SK-N-MC (cell line): ENCODE measurements around the gene IQSEC3.

Source experiments
- DNase-seq: peaks from one replicate; pipeline ENCODE4 v3.0.0-alpha.2; 2011; ENCODE audit warnings: low read depth, low spot score
- H3K27ac ChIP-seq: fragments of 200-600 bp; sonication (generic); 2 replicates; pipeline ENCODE4 v1.5.1; 2016; ENCODE audit warnings: mixed run types
- H3K36me3 ChIP-seq: fragments of 200-600 bp; sonication (generic); 2 replicates; pipeline ENCODE4 v1.6.1; 2017; ENCODE audit warnings: antibody characterized with exemption, low read length, mixed read lengths; ENCODE audit not compliant: insufficient read depth
- H3K4me3 ChIP-seq: fragments of 200-600 bp; sonication (generic); 2 replicates; pipeline ENCODE4 v1.5.1; 2016
- H3K9ac ChIP-seq: fragments of 200-600 bp; sonication (generic); 2 replicates; pipeline ENCODE4 v1.8.0; 2017; ENCODE audit warnings: mixed run types, mixed read lengths; ENCODE audit not compliant: insufficient read length
- H3K9me3 ChIP-seq: fragments of 200-600 bp; sonication (generic); 2 replicates; pipeline ENCODE4 v1.6.1; 2017; ENCODE audit warnings: low read depth, mild to moderate bottlenecking, antibody characterized with exemption, low read length, moderate library complexity, mixed read lengths
- EZH2 ChIP-seq: fragments of 200-600 bp; sonication (generic); IDR thresholded peaks from one replicate; pipeline ENCODE4 v1.6.1; 2017; ENCODE audit warnings: antibody characterized with exemption
- FOXP2 ChIP-seq: optimal IDR thresholded peaks from 2 replicates; pipeline ENCODE3; 2011; ENCODE audit warnings: mild to moderate bottlenecking, moderate library complexity; ENCODE audit not compliant: insufficient read depth; ENCODE audit errors: extremely low read length, control extremely low read depth
- POLR2AphosphoS5 ChIP-seq: IDR thresholded peaks from 2 replicates; pipeline ENCODE4 v1.6.1; 2012; ENCODE audit warnings: mild to moderate bottlenecking, low read depth, low read length, borderline replicate concordance

The IQSEC3 gene

GRCh38 chr12:209851-210250 lies 143.3 kb downstream of the IQSEC3 start:
- no peak overlapping the region for H3K27ac ChIP-seq
- DNase-seq: no peak
- H3K9ac ChIP-seq: no peak overlapping the region
- H3K4me3 ChIP-seq: no peak overlapping the region
- H3K9me3 ChIP-seq: no peaks in the 10 kb centered on the region
- TF ChIP-seq FOXP2: no peak
- no peak for TF ChIP-seq POLR2AphosphoS5
- TF ChIP-seq EZH2: no peak
- H3K36me3 ChIP-seq: no peaks in the 10 kb centered on the region

GRCh38 chr12:210277-211141 lies 143.9 kb downstream of the IQSEC3 start:
- Histone ChIP-seq H3K4me3 (no peak overlapping the region), H3K36me3 (no peaks in the 10 kb centered on the region), H3K9ac (no peak overlapping the region), H3K9me3 (no peaks in the 10 kb centered on the region), H3K27ac (no peak overlapping the region)
- DNase-seq: no peak
- no peak for TF ChIP-seq EZH2
- no peak for TF ChIP-seq FOXP2
- no peak for TF ChIP-seq POLR2AphosphoS5

GRCh38 chr12:211142-211465 lies 144.5 kb downstream of the IQSEC3 start:
- TF ChIP-seq FOXP2 (no peak), EZH2 (no peak)
- H3K9ac ChIP-seq: no peak overlapping the region
- H3K27ac ChIP-seq: no peak overlapping the region
- H3K36me3 ChIP-seq: no peaks in the 10 kb centered on the region
- no peak overlapping the region for H3K4me3 ChIP-seq
- DNase-seq: no peak
- H3K9me3 ChIP-seq: no peaks in the 10 kb centered on the region

GRCh38 chr12:211639-212414 lies 145.3 kb downstream of the IQSEC3 start:
- no peaks in the 10 kb centered on the region for H3K36me3 ChIP-seq
- no peak for DNase-seq
- no peak overlapping the region for H3K4me3 ChIP-seq
- no peak overlapping the region for H3K9ac ChIP-seq
- no peaks in the 10 kb centered on the region for H3K9me3 ChIP-seq
- TF ChIP-seq POLR2AphosphoS5 (no peak), EZH2 (no peak)
- H3K27ac ChIP-seq: no peak overlapping the region

GRCh38 chr12:212415-212714 lies 145.8 kb downstream of the IQSEC3 start:
- no peak for TF ChIP-seq FOXP2
- TF ChIP-seq POLR2AphosphoS5: no peak
- TF ChIP-seq EZH2: no peak
- H3K4me3 ChIP-seq: no peak overlapping the region
- no peak overlapping the region for H3K9ac ChIP-seq
- no peaks in the 10 kb centered on the region for H3K36me3 ChIP-seq
- no peak for DNase-seq
- no peaks in the 10 kb centered on the region for H3K9me3 ChIP-seq
- H3K27ac ChIP-seq: no peak overlapping the region

- Histone ChIP-seq H3K27ac (no peak overlapping the region), H3K9me3 (no peaks in the 10 kb centered on the region), H3K4me3 (no peak overlapping the region), H3K36me3 (no peaks in the 10 kb centered on the region), H3K9ac (no peak overlapping the region)
- no peak for DNase-seq
- TF ChIP-seq FOXP2: no peak
- TF ChIP-seq POLR2AphosphoS5: no peak
- TF ChIP-seq EZH2: no peak
Measured at GRCh38 chr12:212715-213526, 146.4 kb downstream of the IQSEC3 start.

GRCh38 chr12:213527-213932 lies 147.0 kb downstream of the IQSEC3 start:
- Histone ChIP-seq H3K4me3 (no peak overlapping the region), H3K9ac (no peak overlapping the region), H3K36me3 (no peaks in the 10 kb centered on the region), H3K27ac (no peak overlapping the region), H3K9me3 (no peaks in the 10 kb centered on the region)
- TF ChIP-seq FOXP2 (no peak), POLR2AphosphoS5 (no peak), EZH2 (no peak)
- DNase-seq: no peak

- no peak for DNase-seq
- no peak within 1 kb of the TSS for H3K4me3 ChIP-seq
- H3K9ac ChIP-seq: no peak within 1 kb of the TSS
- H3K36me3 ChIP-seq: no peaks in the 10 kb centered on the region
- no peaks in the 10 kb centered on the region for H3K9me3 ChIP-seq
- TF ChIP-seq POLR2AphosphoS5 (no peak), EZH2 (no peak), FOXP2 (no peak)
- H3K27ac ChIP-seq: no peak within 1 kb of the TSS
Measured at GRCh38 chr12:214003-214741, 147.6 kb downstream of the IQSEC3 start, which contains the start of gene SLC6A12. SLC6A12 (minus strand) TSS chr12:214157; CDS start chr12:209986, 4,171 bp downstream.
